SK-MEL-5 (cell line): ENCODE measurements around the gene CC2D1A. TPM values are rescaled to one million over a fixed set of nuclear protein-coding genes. Genes with fewer than 3 reads are reported as not detected.
A peak's percentile ranks its signal among the peaks of the same experiment; 100 is the strongest.

Experiments used
- DNase-seq: peaks from one replicate; pipeline ENCODE4 v3.0.0-alpha.2; 2016; ENCODE audit warnings: low read depth, low spot score
- in situ Hi-C: cut with HindIII; loops from 2 replicates; pipeline ENCODE4 v1.10.0; 2016; ENCODE audit warnings: low sequenced_read_pairs, high pct_unique_total_duplicates, low pct_unique_long_range_greater_than_20kb
- total RNA-seq: library from RNA; depleted of rRNA; stranded (reverse); fragments of >200 nt; shearing (Covaris generic); gene quantifications from 2 replicates; pipeline ENCODE4 v1.2.3, GENCODE V29; 2014

CC2D1A gene
- total RNA-seq, 1 experiment from 2014 or later: 11.0 TPM

- no peak for DNase-seq
- in situ Hi-C loops: no loop called here
Observed at GRCh38 chr19:13873834-13874515, 32.0 kb upstream of the CC2D1A start.

DNA sequence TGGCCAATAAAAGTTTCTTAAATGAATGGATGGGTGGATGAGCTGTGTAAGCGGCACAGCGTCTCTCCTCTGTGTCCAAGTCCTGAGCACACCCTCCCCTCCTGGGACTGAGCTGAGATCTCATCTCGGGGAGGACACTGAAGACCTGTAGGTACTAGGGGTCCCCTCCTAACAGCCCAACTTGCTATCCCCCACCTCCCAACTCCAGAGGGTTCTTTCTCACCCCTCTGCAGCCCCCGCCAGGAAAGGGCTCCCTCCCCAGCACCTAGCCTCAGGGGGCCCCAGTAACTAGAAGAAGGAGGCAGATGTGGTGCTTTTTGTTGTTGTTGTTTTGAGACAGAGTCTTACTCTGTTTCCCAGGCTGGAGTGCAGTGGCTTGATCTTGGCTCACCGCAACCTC is 30.2 kb upstream of the CC2D1A start:
- no peak for DNase-seq
- in situ Hi-C loops: no loop called here

DNA sequence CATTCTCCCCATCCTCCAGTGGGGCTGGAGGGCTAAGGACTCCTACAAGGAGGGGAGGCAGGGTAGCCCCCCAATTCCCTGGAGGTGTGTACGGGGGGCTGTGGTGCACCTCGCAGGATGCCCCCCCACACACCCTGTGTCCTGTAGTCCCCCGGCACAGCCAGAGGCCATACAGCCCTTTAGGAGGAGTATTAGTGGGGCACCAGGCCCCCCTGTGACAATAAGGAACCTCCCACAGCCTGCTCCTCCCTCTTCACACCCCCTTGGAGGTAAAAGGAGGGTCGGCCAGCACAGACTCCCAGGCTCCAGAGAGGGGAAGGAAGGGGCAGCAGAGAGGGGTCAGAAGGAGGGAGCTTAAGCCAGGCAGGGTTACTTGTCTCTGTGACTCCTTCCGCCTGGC is 29.2 kb upstream of the CC2D1A start, which contains the start of gene NANOS3:
TSS of gene NANOS3 (plus strand) at position 301 of the 400 bp plus-strand sequence. CDS start 115 bp downstream, outside the sequence.
- in situ Hi-C loops: no loop called here
- DNase-seq: no peak

GRCh38 chr19:13877303-13877702 is 28.7 kb upstream of the CC2D1A start:
- DNase-seq: no peak
- in situ Hi-C loops: no loop called here

DNA sequence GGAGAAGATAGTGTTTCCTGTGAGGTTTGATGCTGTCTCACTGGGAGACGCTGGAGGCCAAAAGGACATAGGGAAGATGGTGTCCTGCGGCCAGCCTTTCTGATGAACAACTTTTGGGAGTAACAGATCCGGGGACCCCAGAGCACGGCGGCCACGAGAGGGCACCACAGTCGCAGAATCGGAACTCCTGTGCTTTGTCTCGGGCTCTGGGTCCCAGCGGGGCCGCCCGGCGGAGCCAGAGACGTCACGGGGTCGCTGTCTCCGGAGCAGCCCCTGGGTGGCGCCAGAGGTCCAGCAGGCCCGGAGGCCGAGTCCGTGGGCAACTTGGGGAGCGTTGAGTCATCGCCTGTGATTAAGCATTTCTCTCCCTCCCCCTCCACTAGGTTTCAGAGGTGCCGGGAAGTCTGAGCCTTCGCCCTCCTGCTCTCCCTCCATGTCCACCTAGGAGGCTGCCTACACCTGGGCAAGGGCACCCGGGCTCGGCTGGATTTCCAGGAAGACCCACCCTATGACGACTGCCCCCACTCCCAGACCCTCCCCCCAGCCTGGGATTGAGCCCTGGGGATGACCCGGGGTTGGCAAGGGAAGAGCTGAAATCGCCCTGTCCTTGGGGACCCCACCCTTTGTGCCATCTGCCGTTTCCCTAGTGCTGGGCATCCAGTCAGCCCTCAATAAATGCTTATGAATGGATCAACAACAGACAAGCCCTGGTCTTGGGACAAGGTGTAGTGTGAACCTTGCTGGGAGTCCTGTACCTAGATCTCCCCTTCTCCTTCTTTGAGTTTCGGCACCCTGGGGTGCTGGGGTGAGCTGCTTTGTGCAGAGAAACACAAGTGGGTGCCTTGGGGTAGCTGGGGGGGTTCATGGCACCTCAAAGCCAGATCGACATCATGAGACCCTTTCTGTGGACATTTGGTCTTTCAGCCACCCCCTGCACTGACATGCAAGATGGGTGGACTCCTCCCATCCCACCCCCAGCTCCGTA is 25.6 kb upstream of the CC2D1A start:
- in situ Hi-C loops: no loop called here
- DNase-seq: peak; percentile 88

GRCh38 chr19:13881251-13881691 is 24.7 kb upstream of the CC2D1A start:
- DNase-seq: no peak
- in situ Hi-C loops: no loop called here

DNA sequence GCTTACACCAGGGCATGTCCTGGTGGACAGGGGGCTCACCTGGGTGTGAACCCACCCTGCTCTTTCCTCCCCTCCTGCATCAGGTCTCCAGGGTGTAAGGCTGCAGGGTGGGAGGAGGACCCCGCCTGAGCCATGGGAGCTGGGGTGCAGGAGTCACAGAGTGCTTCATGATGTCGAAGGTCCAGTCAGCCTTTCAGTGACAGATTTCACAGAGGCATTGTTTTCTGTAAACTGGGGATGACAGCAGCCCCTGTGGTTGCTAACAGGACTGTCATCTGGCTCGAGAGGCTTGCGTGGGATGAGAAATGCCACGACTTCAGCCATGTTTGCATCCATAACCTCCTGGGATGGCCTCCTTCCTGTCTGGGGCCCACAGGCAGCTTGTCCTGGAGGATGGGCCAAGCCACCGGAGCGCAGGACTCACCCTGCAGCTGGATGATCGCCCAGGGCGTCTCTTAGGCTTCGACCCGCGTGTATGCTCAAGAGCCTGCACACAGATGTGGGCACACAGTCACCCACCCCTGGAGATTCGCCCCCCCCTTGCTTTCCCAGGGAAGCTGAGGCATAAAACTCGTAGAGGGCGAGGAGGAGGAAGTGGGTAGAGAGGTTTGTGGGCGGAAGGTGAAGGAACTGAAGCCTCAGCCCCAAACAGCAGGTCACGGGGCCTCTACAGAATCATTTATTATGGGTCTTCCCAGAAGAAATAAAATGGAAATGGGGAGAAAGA is 24.1 kb upstream of the CC2D1A start:
- in situ Hi-C loops: no loop called here
- no peak for DNase-seq

DNA sequence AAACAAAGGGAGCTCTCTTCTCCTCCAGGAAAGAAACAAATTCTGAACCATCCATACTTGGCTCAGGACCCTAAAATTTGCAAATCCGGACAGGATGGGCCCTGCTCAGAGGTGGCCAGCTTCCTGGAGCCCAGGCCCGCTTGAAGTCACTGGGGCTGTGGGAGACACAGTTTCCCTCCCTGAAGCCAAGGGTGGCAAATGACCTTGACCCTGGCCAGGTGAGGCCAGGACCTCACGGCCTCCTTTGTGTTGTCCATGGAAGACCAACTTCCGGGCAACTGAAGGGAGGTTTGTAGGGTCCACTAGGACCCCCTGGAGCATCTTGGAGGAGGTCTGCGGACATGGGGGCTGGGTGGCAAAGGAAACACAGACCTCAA is 23.6 kb upstream of the CC2D1A start:
- in situ Hi-C loops: no loop called here
- no peak for DNase-seq

GRCh38 chr19:13882836-13883235 is 23.2 kb upstream of the CC2D1A start:
- in situ Hi-C loops: no loop called here
- no peak for DNase-seq

DNA sequence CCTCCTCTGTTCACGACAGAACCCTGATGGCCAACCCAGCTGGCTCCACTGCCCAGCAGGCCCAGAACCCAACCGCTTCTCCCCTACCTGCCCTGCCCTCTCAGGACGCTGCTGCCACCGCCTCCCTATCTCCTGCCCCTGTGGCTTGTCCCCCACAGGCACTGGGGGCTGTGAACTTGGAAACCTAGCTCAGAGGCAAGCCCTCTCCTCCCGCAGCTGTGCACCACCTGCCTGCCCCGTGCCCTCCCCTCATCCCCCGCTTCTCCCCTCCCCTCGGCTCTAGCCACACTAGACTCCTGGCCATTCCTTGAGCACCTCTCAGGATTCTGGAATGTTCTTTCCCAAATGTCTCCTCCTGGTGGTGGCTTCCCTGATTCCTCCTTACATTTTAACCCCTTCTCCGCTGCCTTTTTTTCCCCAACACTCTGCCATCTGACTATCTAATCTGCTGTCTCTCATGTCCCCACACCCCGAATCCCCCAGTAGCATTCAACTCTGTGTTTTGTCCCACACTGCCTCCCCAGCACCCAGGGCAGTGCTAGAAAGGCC is 22.4 kb upstream of the CC2D1A start:
- in situ Hi-C loops: no loop called here

DNA sequence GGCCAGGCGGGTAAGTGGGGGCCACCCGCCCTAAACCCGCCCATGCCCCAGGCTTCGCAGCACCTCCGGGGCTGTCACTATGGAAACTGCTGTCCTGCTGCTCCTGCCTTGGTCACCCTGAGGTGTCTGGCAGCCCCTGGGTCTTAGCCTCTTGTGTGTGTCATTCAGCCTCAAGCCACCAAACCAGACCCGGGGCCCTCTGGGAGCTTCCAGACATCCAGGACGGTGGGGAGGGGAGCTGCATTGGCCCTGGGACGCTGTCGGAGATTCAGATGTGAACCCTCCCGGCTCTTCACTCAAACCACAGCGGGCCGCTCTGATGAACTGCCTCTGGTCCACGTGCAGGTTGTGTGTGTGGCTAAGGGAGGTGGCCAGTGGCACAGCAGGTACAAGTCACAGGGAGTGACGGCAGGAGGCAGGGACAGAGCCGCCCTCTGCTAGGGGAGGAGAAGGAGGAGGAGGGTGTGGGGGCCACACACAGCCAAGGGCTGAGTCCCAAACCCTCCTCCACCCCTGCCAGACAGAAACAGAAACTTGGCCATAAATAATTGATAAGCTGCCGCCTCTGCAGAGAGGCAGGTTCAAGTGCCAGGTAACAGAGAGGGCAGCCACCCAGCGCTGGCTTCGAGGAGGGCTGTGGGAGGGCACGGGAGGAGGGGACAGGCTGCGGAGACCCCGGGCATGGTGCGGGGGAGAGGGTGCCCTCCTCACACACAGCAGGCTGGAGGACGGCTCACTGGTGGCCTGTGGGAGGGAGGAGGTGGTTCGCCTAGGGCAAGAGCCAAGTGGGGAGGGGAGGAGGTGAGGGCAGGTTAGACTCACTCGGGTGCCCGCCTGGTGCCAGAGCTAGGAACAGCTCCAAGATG is 21.0 kb upstream of the CC2D1A start:
- in situ Hi-C loops: no loop called here

More for the DNA sequence above, 22.4 kb upstream of the CC2D1A start:
- DNase-seq: peak; percentile 29

GRCh38 chr19:13885826-13886365 is 20.1 kb upstream of the CC2D1A start:
- DNase-seq: no peak
- in situ Hi-C loops: no loop called here

More for the DNA sequence above, 21.0 kb upstream of the CC2D1A start:
- DNase-seq: no peak

- in situ Hi-C loops: no loop called here
- DNase-seq: no peak
Observed at GRCh38 chr19:13887018-13887436, 19.0 kb upstream of the CC2D1A start.

DNA sequence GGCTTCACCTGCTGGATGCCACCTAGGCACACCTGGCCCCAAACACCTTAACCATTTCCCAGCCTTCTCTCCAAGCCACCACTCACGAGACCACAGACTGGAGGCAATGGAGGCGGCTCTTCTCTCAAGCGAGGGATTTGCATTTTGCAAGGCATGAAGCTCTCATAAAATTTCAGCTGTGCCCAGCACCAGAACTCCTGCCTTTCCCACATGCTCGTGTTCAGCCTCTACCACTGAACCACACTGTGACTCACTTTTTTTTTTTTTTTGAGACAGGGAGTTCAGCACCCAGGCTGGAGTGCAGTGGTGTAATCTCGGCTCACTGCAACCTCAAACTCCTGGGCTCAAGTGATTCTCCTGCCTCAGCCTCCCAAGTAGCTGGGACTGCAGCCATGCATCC is 18.5 kb upstream of the CC2D1A start:
- in situ Hi-C loops: no loop called here

GRCh38 chr19:13888281-13888680 is 17.7 kb upstream of the CC2D1A start:
- DNase-seq: no peak
- in situ Hi-C loops: no loop called here

More for the DNA sequence above, 18.5 kb upstream of the CC2D1A start:
- DNase-seq: no peak

DNA sequence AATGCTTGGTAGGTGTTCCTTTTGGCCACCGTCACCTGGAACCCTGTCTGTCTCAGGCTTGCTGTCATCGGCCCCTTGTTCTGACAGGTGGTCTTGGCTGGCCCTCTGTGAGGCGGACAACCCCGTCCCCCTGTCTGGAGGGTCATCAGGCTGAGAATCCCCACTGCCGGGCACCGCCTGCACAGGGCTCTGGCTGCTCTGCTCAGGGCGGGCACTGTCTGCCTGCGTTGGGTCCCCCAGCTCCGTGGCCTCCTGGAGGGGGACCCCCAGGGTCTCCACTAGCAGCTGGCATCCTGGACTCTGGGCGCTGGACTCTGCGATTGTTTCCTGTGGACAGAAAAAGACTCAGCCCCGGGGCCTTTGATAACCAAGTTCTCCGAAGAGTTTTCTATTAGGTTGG is 15.9 kb upstream of the CC2D1A start:
- in situ Hi-C loops: no loop called here
- no peak for DNase-seq

- in situ Hi-C loops: no loop called here
- DNase-seq: no peak
Observed at GRCh38 chr19:13892870-13893269, 13.1 kb upstream of the CC2D1A start.
